Measurements from ENCODE around the gene SEC24C.
"Not testable (repeated sequence)": the region's sequence is repeated elsewhere in the genome, so short reads cannot be mapped to it uniquely, and the experiment has no call there.

- not testable (repeated sequence) for TF ChIP-seq SREBF2 (IDR thresholded peaks at IDR 0.05); BHLHE40 (IDR thresholded peaks at IDR 0.05; ENCODE audit: low read depth, low read length)
Measured at GRCh38 chr10:73740501-73741254, 3.5 kb upstream of the SEC24C start.
